Ascending aorta (tissue), 2 donors: ENCODE data around the gene TARBP1. TPM values are rescaled to one million over a fixed set of nuclear protein-coding genes. Genes with fewer than 3 reads are reported as not detected.

Experiments
- DNase-seq, 2 donors: peaks; one replicate each; pipeline ENCODE4 v3.0.0-alpha.2; 2019; ENCODE audit warnings: low spot score in 2 of 2
- H3K27ac ChIP-seq, 2 donors: fragments of 200-600 bp; sonication (generic); one replicate each; pipeline ENCODE4 v1.5.1; 2016 to 2017; ENCODE audit warnings: mild to moderate bottlenecking in 1 of 2
- H3K27me3 ChIP-seq: fragments of 200-600 bp; sonication (generic); one replicate; pipeline ENCODE4 v1.5.1; 2017
- H3K36me3 ChIP-seq, 2 donors: fragments of 200-600 bp; sonication (generic); one replicate each; pipeline ENCODE4 v1.5.1; 2016
- H3K4me1 ChIP-seq, 2 donors: fragments of 200-600 bp; sonication (generic); one replicate each; pipeline ENCODE4 v1.5.1; 2016 to 2017; ENCODE audit warnings: mild to moderate bottlenecking in 1 of 2
- H3K4me3 ChIP-seq, 2 donors: fragments of 200-600 bp; sonication (generic); one replicate each; pipeline ENCODE4 v1.5.1; 2016 to 2017; ENCODE audit warnings: mild to moderate bottlenecking in 1 of 2
- H3K9me3 ChIP-seq, 2 donors: fragments of 200-600 bp; sonication (generic); one replicate each; pipeline ENCODE4 v1.5.1; 2016
- CTCF ChIP-seq, 3 experiments: fragments of 200-600 bp in 2 of 3; fragments of 450-650 bp in 1 of 3; sonication (generic) in 2 of 3; IDR thresholded peaks; one replicate each; pipeline ENCODE4 v1.5.1; 2016 to 2019; ENCODE audit warnings: antibody characterized with exemption in 3 of 3, mild to moderate bottlenecking in 1 of 3, moderate library complexity in 1 of 3
- intact Hi-C: fragments of 100-400 bp; cut with DNase I; formaldehyde crosslinking; loops from one replicate; pipeline ENCODE4 v1.15.1; 2023
- total RNA-seq: library from RNA; depleted of rRNA; stranded (reverse); fragments of >200 nt; gene quantifications from one replicate; pipeline ENCODE4 v1.1.0, GENCODE V29; 2016

The TARBP1 gene
- total RNA-seq, 1 donor from 2014 or later: 19.2 TPM

DNA sequence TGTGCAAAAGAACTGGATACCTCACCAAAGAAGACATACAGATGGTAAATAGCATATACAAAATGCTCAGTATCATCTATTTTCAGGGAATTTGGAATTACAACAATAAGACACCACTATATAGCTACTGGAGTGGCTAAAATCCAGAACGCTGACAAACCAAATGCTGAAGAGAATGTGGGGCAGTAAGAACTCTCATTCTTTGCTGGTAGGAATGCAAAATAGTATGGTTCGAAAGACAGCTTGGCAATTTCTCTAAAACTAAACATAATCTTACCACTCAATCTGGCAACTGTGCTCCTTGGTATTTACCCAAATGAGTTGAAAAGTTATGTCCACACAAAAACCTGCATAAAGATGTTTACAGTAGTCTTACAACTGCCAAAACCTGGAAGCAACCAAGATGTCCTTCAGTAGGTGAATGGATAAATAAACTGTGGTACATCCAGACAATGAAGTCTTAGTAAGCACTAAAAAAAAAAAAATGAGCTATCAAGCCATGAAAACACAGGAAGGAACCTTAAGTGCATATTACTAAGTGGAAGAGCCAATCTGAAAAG, 26.5 kb downstream of the TARBP1 start:
- intact Hi-C loops: no loop called here
- H3K4me3 ChIP-seq: no peak overlapping the region

GRCh38 chr1:234440348-234440747, 38.6 kb downstream of the TARBP1 start:
- no peaks in the 10 kb centered on the region for H3K27me3 ChIP-seq
- H3K4me1 ChIP-seq: no peaks in the 10 kb centered on the region
- no peak overlapping the region for H3K27ac ChIP-seq
- H3K9me3 ChIP-seq: peaks cover 0 to 8% of the 10 kb centered on the region in 2 donors
- H3K36me3 ChIP-seq: peaks cover 0 to 7% of the 10 kb centered on the region in 2 donors
- H3K4me3 ChIP-seq: no peak overlapping the region
- no peak for DNase-seq
- TF ChIP-seq CTCF (IDR thresholded peaks at IDR 0.05): no peak
- intact Hi-C loops: no loop called here

More for the DNA sequence above, 26.5 kb downstream of the TARBP1 start:
- Histone ChIP-seq H3K4me1 (no peaks in the 10 kb centered on the region), H3K27me3 (no peaks in the 10 kb centered on the region), H3K36me3 (peaks cover 0 to 3% of the 10 kb centered on the region in 2 donors), H3K9me3 (no peaks in the 10 kb centered on the region), H3K27ac (no peak overlapping the region)
- no peak for TF ChIP-seq CTCF (IDR thresholded peaks at IDR 0.05)
- no peak for DNase-seq

GRCh38 chr1:234438579-234438978, 40.4 kb downstream of the TARBP1 start:
- Histone ChIP-seq H3K27me3 (no peaks in the 10 kb centered on the region), H3K36me3 (no peaks in the 10 kb centered on the region), H3K4me1 (no peaks in the 10 kb centered on the region), H3K4me3 (no peak overlapping the region), H3K27ac (no peak overlapping the region), H3K9me3 (peaks cover 0 to 8% of the 10 kb centered on the region in 2 donors)
- DNase-seq: no peak
- intact Hi-C loops: no loop called here
- no peak for TF ChIP-seq CTCF (IDR thresholded peaks at IDR 0.05)

DNA sequence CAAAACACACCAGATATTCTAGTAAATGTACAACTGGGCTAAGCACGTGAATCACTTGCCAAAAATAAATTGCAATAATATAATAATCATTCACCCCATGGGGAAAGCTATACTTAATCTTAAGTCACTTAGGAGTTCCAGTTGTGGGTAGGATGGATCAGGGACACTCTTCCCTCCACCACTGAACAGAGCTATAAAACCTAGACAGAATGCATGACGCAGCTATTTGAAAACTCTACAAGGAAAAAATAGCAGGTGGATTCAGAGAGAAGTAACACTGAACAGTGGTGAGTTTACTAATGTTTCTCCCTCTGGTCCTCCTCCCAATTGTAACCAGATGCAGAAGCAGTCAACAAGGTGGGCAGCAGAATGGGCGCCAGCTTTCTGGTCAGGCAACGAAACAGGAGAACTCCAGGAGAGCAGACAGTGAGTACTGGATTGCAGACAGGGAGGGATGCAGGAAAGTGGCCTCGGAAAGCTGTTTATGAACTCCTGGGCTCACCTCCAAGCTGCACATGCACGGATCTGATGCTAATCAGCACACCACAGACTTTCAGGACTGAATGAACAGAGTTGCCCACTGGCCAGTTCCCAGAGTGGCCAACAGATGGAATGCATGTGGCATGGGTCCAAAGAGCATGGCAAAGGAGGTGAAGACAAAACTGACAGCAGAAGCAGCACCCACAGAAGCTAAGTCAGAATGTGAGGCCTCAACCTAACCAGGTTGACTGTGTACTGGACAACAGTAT, 41.4 kb downstream of the TARBP1 start:
- peaks cover 0 to 8% of the 10 kb centered on the region in 2 donors for H3K9me3 ChIP-seq
- no peaks in the 10 kb centered on the region for H3K27me3 ChIP-seq
- intact Hi-C loops: no loop called here
- H3K27ac ChIP-seq: no peak overlapping the region
- peaks cover 0 to 7% of the 10 kb centered on the region in 2 donors for H3K36me3 ChIP-seq
- DNase-seq: no peak
- no peak for TF ChIP-seq CTCF (IDR thresholded peaks at IDR 0.05)
- no peak overlapping the region for H3K4me3 ChIP-seq
- no peaks in the 10 kb centered on the region for H3K4me1 ChIP-seq

DNA sequence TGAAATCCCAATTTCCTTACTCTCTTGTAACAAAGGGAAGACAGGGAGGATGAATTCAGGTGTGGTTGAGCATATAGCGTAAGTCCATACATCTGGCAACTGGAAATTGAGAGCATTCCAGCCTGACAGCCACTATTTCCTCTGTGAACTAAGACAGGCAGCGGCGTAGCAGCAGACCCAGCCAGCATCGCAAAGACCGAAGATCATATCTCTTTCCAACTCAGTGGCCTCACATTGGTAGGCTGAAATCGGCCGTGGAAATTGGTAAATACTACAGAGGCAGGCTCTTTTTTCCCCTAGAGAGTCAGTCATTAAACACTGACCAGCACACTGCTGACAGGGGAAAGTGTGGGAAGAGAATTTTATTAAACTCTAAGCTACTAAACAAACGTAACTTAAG, 43.4 kb downstream of the TARBP1 start:
- intact Hi-C loops: no loop called here
- H3K4me3 ChIP-seq: no peak overlapping the region

More for the DNA sequence above, 43.4 kb downstream of the TARBP1 start:
- Histone ChIP-seq H3K27me3 (no peaks in the 10 kb centered on the region), H3K36me3 (peaks cover 0 to 10% of the 10 kb centered on the region in 2 donors), H3K9me3 (peaks cover 0 to 8% of the 10 kb centered on the region in 2 donors), H3K4me1 (no peaks in the 10 kb centered on the region), H3K27ac (no peak overlapping the region)
- no peak for DNase-seq
- TF ChIP-seq CTCF (IDR thresholded peaks at IDR 0.05): no peak
